OCI-M2 (cell line): ENCODE measurements around the gene CMC1.

Experiments used
- DNase-seq: peaks from one replicate; lab custom pipeline; 2025; ENCODE audit not compliant: unreplicated experiment; lab: John Stamatoyannopoulos, UW

CMC1 gene

GRCh38 chr3:28349469-28350000, 108.1 kb downstream of the CMC1 start:
- no peak for DNase-seq
